Panc1 (cell line): ENCODE data around the gene CTDSP2. TPM values are rescaled to one million over a fixed set of nuclear protein-coding genes. Genes with fewer than 3 reads are reported as not detected.

Experiments
- ATAC-seq: fragments of 200-7000 bp; cut with Tn5 transposase; 2 replicates; pipeline ENCODE4 v1.9.1; 2020; ENCODE audit warnings: mild to moderate bottlenecking, moderate library complexity
- BruUV-seq: library from RNA; stranded (reverse); fragments of 400-500 nt; replicated peaks from 2 replicates; lab custom pipeline; 2021; lab: Mats Ljungman, UMichigan
- CTCF ChIA-PET: fragments of 300-600 bp; sonication (Branson Sonifier 250); formaldehyde crosslinking; loops from one replicate; lab custom pipeline; 2022; ENCODE audit warnings: antibody characterized with exemption; lab: Charles Lee
- POLR2A ChIA-PET: fragments of 300-600 bp; sonication (Branson Sonifier 250); formaldehyde crosslinking; loops from one replicate; lab custom pipeline; 2022; ENCODE audit warnings: antibody characterized with exemption; lab: Charles Lee
- DNase-seq: peaks from one replicate; pipeline ENCODE4 v3.0.0-alpha.2; 2010; ENCODE audit warnings: low read depth, low spot score
- H3K27ac ChIP-seq: 2 replicates; pipeline ENCODE4 v1.5.1; 2011; ENCODE audit warnings: mild to moderate bottlenecking, low read length, inconsistent platforms
- H3K27me3 ChIP-seq: fragments of 200-500 bp; sonication (Bioruptor generic); 2 replicates; pipeline ENCODE4 v1.6.0; 2014; ENCODE audit warnings: low read length, inconsistent platforms; ENCODE audit not compliant: control insufficient read depth, insufficient read depth
- H3K36me3 ChIP-seq: fragments of 200-500 bp; sonication (Bioruptor generic); 2 replicates; pipeline ENCODE4 v1.5.1; 2014; ENCODE audit warnings: inconsistent platforms, mild to moderate bottlenecking, low read length, moderate library complexity; ENCODE audit not compliant: control insufficient read depth, insufficient read depth
- H3K4me1 ChIP-seq: 2 replicates; pipeline ENCODE4 v1.5.1; 2011; ENCODE audit warnings: inconsistent platforms, mild to moderate bottlenecking, low read length, moderate library complexity; ENCODE audit not compliant: control insufficient read depth, insufficient read depth
- H3K4me3 ChIP-seq, 2 experiments: 2 replicates each; pipeline ENCODE4 v1.5.1; 2011 to 2012; ENCODE audit warnings: low read depth in 2 of 2, low read length in 2 of 2, mild to moderate bottlenecking in 2 of 2, inconsistent platforms in 1 of 2, moderate library complexity in 1 of 2
- H3K9me3 ChIP-seq: fragments of 200-500 bp; sonication (Bioruptor generic); 2 replicates; pipeline ENCODE4 v1.5.1; 2014; ENCODE audit warnings: low read depth, mild to moderate bottlenecking, inconsistent platforms, low read length, moderate library complexity; ENCODE audit not compliant: control insufficient read depth, insufficient read depth
- POLR2AphosphoS5 ChIP-seq: IDR thresholded peaks from 2 replicates; pipeline ENCODE4 v1.6.1; 2012; ENCODE audit warnings: mild to moderate bottlenecking, low read depth, low read length, moderate library complexity
- SIN3A ChIP-seq: IDR thresholded peaks from 2 replicates; pipeline ENCODE4 v1.6.1; 2012; ENCODE audit warnings: low read depth, mild to moderate bottlenecking, low read length, moderate library complexity, borderline replicate concordance; ENCODE audit not compliant: insufficient read depth
- TCF7L2 ChIP-seq: IDR thresholded peaks from 2 replicates; pipeline ENCODE4 v1.6.1; 2011; ENCODE audit warnings: mild to moderate bottlenecking, low read depth, low read length, inconsistent platforms
- in situ Hi-C: cut with HindIII; loops from 2 replicates; pipeline ENCODE4 v1.10.0; 2016; ENCODE audit warnings: low sequenced_read_pairs, low pct_unique_long_range_greater_than_20kb
- intact Hi-C: fragments of 100-400 bp; cut with micrococcal nuclease; formaldehyde crosslinking; loops from one replicate; pipeline ENCODE4 v1.10.0; 2022; ENCODE audit not compliant: unreplicated experiment
- total RNA-seq: library from RNA; stranded (reverse); gene quantifications from one replicate; pipeline ENCODE4 v1.2.1, GENCODE V29; 2021; ENCODE audit not compliant: unreplicated experiment
- TF ChIP-seq, protein P1 (sequence below): fragments of 450-650 bp; IDR thresholded peaks from 2 replicates; pipeline ENCODE4 v1.5.1; 2017; ENCODE audit warnings: mild to moderate bottlenecking
- TF ChIP-seq, protein P2 (sequence below), 2 experiments: IDR thresholded peaks; 2 replicates each; pipeline ENCODE4 v1.6.1; 2011 to 2012; ENCODE audit warnings: low read depth in 2 of 2, control low read depth in 1 of 2, low read length in 1 of 2, mild to moderate bottlenecking in 1 of 2, moderate library complexity in 1 of 2; ENCODE audit not compliant: insufficient read depth in 1 of 2

CTDSP2 gene
- total RNA-seq, 1 experiment from 2014 or later = 120 TPM

DNA sequence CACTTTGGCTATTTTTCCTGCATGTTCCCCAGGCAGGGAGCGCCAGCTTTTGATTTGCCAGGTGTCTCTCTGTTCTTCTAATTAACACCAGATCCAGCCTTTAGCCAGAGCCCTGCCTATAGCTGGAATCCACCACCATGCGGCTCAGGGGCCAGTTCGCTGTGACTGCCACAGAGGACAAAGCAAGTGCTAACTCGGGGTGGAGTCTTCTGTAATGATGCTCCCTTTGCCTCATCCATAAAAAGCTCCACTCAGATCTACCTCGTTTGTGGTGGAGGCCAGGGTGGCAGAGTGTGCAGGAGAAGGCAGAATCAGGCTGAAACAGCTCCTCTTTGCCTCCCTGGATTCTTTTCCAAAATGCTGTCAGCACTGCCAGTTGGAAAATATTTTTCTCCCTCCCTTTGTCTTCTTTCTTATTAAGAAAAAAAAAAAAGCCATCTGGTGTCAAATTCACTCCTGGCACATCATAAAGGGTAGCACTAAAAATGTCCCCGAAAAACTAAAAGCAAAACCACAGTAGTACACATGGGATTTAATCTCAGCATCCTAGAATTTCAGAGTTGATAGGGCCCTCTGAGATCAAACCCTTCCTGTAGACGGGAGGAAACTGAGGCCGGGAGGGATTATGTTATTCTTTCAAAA lies 18.0 kb upstream of the CTDSP2 start:
- in situ Hi-C loops = no loop called here
- TF ChIP-seq SIN3A = no peak
- TF ChIP-seq, protein P1, sequence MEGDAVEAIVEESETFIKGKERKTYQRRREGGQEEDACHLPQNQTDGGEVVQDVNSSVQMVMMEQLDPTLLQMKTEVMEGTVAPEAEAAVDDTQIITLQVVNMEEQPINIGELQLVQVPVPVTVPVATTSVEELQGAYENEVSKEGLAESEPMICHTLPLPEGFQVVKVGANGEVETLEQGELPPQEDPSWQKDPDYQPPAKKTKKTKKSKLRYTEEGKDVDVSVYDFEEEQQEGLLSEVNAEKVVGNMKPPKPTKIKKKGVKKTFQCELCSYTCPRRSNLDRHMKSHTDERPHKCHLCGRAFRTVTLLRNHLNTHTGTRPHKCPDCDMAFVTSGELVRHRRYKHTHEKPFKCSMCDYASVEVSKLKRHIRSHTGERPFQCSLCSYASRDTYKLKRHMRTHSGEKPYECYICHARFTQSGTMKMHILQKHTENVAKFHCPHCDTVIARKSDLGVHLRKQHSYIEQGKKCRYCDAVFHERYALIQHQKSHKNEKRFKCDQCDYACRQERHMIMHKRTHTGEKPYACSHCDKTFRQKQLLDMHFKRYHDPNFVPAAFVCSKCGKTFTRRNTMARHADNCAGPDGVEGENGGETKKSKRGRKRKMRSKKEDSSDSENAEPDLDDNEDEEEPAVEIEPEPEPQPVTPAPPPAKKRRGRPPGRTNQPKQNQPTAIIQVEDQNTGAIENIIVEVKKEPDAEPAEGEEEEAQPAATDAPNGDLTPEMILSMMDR = no peak
- TF ChIP-seq, protein P2, sequence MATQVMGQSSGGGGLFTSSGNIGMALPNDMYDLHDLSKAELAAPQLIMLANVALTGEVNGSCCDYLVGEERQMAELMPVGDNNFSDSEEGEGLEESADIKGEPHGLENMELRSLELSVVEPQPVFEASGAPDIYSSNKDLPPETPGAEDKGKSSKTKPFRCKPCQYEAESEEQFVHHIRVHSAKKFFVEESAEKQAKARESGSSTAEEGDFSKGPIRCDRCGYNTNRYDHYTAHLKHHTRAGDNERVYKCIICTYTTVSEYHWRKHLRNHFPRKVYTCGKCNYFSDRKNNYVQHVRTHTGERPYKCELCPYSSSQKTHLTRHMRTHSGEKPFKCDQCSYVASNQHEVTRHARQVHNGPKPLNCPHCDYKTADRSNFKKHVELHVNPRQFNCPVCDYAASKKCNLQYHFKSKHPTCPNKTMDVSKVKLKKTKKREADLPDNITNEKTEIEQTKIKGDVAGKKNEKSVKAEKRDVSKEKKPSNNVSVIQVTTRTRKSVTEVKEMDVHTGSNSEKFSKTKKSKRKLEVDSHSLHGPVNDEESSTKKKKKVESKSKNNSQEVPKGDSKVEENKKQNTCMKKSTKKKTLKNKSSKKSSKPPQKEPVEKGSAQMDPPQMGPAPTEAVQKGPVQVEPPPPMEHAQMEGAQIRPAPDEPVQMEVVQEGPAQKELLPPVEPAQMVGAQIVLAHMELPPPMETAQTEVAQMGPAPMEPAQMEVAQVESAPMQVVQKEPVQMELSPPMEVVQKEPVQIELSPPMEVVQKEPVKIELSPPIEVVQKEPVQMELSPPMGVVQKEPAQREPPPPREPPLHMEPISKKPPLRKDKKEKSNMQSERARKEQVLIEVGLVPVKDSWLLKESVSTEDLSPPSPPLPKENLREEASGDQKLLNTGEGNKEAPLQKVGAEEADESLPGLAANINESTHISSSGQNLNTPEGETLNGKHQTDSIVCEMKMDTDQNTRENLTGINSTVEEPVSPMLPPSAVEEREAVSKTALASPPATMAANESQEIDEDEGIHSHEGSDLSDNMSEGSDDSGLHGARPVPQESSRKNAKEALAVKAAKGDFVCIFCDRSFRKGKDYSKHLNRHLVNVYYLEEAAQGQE (IDR thresholded peaks at IDR 0.05; ENCODE audit: insufficient read depth in 1 of 2, low read depth in 2 of 2, low read length in 1 of 2) = no peak
- TF ChIP-seq POLR2AphosphoS5 = no peak
- TF ChIP-seq TCF7L2 = no peak

DNA sequence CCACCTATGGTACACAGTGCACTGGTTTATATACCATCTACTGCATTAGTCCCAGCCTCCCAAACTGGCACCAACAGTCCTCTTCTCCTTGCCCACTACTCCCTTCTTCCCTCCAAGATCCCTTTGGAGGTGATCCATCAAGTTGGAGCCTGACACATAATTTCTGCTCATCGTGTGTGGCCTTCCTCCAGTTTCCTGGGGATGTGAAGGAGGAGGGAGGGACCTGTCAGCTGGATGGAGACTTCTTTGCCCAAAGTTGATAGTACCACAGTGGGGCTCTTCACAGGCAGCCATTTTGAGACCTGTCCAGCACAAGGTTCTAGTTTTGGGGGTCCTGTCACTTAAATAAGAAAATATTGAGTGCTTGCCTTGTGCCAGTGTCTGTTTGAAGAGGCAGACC lies 17.1 kb upstream of the CTDSP2 start:
- CTCF ChIA-PET = interaction anchor here (1.3 kb wide), 1 partner anchor 25 kb away, joined by 5 read pairs; no protein-coding TSS in a partner anchor
- Histone ChIP-seq H3K4me1 (peaks cover 23% of the 10 kb centered on the region), H3K36me3 (no peaks in the 10 kb centered on the region), H3K27me3 (no peaks in the 10 kb centered on the region), H3K9me3 (no peaks in the 10 kb centered on the region), H3K4me3 (no peak overlapping the region), H3K27ac (peak overlapping the region; percentile 31; the same call in 1 of the 2 replicates)
- intact Hi-C loops (no loop called here), in situ Hi-C loops (no loop called here)
- DNase-seq = no peak
- ATAC-seq = no peak
- POLR2A ChIA-PET = interaction anchor here (0.8 to 1.6 kb wide), 2 partner anchors 16 to 24 kb away, joined by 5 to 6 read pairs; no protein-coding TSS in a partner anchor
- BruUV-seq = no TSS peak
- TF ChIP-seq TCF7L2 (no peak), SIN3A (no peak), POLR2AphosphoS5 (no peak)
- TF ChIP-seq, protein P2 (IDR thresholded peaks at IDR 0.05; ENCODE audit: insufficient read depth in 1 of 2, low read depth in 2 of 2, low read length in 1 of 2) = no peak
- TF ChIP-seq, protein P1 = no peak

More for the DNA sequence above, 18.0 kb upstream of the CTDSP2 start:
- no TSS peak for BruUV-seq
- POLR2A ChIA-PET = interaction anchor here (0.8 to 1.6 kb wide), 9 partner anchors 10 to 32 kb away, joined by 3 to 14 read pairs (median 5); no protein-coding TSS in a partner anchor
- H3K27me3 ChIP-seq = no peaks in the 10 kb centered on the region
- intact Hi-C loops = no loop called here
- peak; percentile 33 for ATAC-seq
- peak overlapping the region; percentile 94 for H3K27ac ChIP-seq
- no peak for DNase-seq
- H3K36me3 ChIP-seq = no peaks in the 10 kb centered on the region
- CTCF ChIA-PET = interaction anchor here (0.6 to 1.3 kb wide), 3 partner anchors 24 to 1945 kb away, joined by 3 to 5 read pairs (median 5); no protein-coding TSS in a partner anchor
- peaks cover 23% of the 10 kb centered on the region for H3K4me1 ChIP-seq
- H3K9me3 ChIP-seq = no peaks in the 10 kb centered on the region
- peak overlapping the region; percentile 44 to 66 for H3K4me3 ChIP-seq
